Parathyroid adenoma (tissue), 2 donors: ENCODE data around the gene PCDHB1.

Experiments used
- H2AFZ ChIP-seq: fragments of 300-600 bp; sonication (generic); one replicate; pipeline ENCODE4 v1.7.0; 2017; ENCODE audit warnings: antibody characterized with exemption, mild to moderate bottlenecking
- H3K27ac ChIP-seq: fragments of 300-600 bp; sonication (generic); one replicate; pipeline ENCODE4 v1.7.0; 2017
- H3K27me3 ChIP-seq: fragments of 300-600 bp; sonication (generic); one replicate; pipeline ENCODE4 v1.7.0; 2017; ENCODE audit warnings: low read length; ENCODE audit not compliant: control insufficient read depth, insufficient read depth
- H3K36me3 ChIP-seq: fragments of 300-600 bp; sonication (generic); one replicate; pipeline ENCODE4 v1.7.0; 2017; ENCODE audit warnings: low read length; ENCODE audit not compliant: control insufficient read depth, insufficient read depth
- H3K4me1 ChIP-seq: fragments of 300-600 bp; sonication (generic); one replicate; pipeline ENCODE4 v1.7.0; 2017; ENCODE audit warnings: control low read depth
- H3K4me2 ChIP-seq: fragments of 300-600 bp; sonication (generic); one replicate; pipeline ENCODE4 v1.7.0; 2017; ENCODE audit warnings: low read length
- H3K4me3 ChIP-seq: fragments of 300-600 bp; sonication (generic); one replicate; pipeline ENCODE4 v1.7.0; 2017; ENCODE audit warnings: low read depth, low read length
- H3K79me2 ChIP-seq: fragments of 300-600 bp; sonication (generic); one replicate; pipeline ENCODE4 v1.7.0; 2017; ENCODE audit warnings: control low read depth
- H3K9ac ChIP-seq: fragments of 300-600 bp; sonication (generic); one replicate; pipeline ENCODE4 v1.7.0; 2017; ENCODE audit warnings: mild to moderate bottlenecking
- H3K9me3 ChIP-seq: fragments of 300-600 bp; sonication (generic); one replicate; pipeline ENCODE4 v1.7.0; 2017; ENCODE audit warnings: low read length; ENCODE audit not compliant: control insufficient read depth
- TF ChIP-seq, protein P1 (sequence below): fragments of 300-600 bp; sonication (generic); IDR thresholded peaks from one replicate; pipeline ENCODE4 v1.7.0; 2017; ENCODE audit warnings: antibody characterized with exemption, mild to moderate bottlenecking
- donor health status: primary hyperparathyroidism.

Gene PCDHB1

DNA sequence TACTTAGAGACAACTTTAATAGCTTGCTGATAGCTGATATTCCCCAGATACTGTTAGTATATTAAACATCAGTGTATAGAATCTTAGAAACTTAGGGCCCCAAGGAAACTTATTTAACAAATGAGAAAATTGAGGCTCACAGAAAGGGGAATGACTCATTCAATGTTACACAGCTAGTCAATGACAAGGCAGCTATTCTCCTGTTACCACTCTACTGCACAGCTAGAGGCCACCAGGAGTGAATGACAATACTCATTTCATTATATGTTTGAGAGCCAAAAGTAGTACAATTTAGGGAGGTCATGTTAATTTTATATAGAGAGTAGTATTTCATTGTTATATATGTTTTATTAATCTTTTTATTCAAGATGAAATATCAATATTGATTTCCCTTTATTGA, 33.2 kb upstream of the PCDHB1 start:
- Histone ChIP-seq H3K4me3 (no peak overlapping the region), H3K36me3 (no peaks in the 10 kb centered on the region)

DNA sequence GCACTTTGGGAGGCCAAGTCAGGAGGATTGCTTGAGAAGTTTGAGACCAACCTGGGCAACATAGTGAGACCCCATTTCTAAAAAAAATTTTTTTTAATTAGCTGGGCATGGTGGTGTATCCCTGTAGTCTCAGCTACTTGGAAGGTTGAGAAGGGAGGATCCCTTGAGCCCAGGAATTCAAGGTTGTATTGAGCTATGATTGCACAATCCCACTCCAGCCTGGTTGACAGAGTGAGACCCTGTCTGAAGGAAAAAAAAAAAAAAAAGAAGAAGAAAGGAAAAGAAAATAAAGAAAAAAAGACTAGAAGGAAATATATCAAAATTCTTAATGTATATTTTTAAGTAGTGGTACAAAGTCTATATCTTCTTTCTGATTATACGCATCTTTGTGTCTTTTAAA, 28.8 kb upstream of the PCDHB1 start:
- Histone ChIP-seq H3K79me2 (no peaks in the 10 kb centered on the region), H3K27ac (no peak overlapping the region), H3K4me2 (no peak overlapping the region), H2AFZ (no peak overlapping the region), H3K9me3 (no peaks in the 10 kb centered on the region), H3K27me3 (no peaks in the 10 kb centered on the region), H3K9ac (no peak overlapping the region), H3K36me3 (no peaks in the 10 kb centered on the region), H3K4me3 (no peak overlapping the region), H3K4me1 (peaks cover 7% of the 10 kb centered on the region)
- TF ChIP-seq, protein P1, sequence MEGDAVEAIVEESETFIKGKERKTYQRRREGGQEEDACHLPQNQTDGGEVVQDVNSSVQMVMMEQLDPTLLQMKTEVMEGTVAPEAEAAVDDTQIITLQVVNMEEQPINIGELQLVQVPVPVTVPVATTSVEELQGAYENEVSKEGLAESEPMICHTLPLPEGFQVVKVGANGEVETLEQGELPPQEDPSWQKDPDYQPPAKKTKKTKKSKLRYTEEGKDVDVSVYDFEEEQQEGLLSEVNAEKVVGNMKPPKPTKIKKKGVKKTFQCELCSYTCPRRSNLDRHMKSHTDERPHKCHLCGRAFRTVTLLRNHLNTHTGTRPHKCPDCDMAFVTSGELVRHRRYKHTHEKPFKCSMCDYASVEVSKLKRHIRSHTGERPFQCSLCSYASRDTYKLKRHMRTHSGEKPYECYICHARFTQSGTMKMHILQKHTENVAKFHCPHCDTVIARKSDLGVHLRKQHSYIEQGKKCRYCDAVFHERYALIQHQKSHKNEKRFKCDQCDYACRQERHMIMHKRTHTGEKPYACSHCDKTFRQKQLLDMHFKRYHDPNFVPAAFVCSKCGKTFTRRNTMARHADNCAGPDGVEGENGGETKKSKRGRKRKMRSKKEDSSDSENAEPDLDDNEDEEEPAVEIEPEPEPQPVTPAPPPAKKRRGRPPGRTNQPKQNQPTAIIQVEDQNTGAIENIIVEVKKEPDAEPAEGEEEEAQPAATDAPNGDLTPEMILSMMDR, result no peak

More for the DNA sequence above, 33.2 kb upstream of the PCDHB1 start:
- H3K4me1 ChIP-seq, result no peaks in the 10 kb centered on the region
- no peaks in the 10 kb centered on the region for H3K27me3 ChIP-seq
- no peak overlapping the region for H3K4me2 ChIP-seq
- H3K9me3 ChIP-seq, result no peaks in the 10 kb centered on the region
- no peak overlapping the region for H3K27ac ChIP-seq
- TF ChIP-seq, protein P1, result no peak
- H2AFZ ChIP-seq, result no peak overlapping the region
- no peaks in the 10 kb centered on the region for H3K79me2 ChIP-seq
- H3K9ac ChIP-seq, result no peak overlapping the region

DNA sequence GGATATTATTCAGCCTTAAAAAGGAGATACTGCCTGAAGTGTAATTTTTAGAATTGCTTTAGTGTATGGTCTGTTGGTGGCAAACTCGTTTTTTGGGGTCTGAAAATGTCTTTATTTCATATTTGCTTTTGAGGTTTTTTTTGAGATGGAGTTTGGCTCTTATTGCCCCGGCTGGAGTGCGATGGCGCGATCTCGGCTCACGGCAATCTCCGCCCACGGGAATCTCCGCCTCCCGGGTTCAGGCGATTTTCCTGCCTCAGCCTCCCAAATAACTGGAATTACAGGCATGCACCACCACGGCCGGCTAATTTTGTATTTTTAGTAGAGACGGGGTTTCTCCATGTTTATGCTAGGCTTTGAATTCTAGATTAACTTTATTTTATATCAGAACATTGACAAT, 20.2 kb upstream of the PCDHB1 start:
- Histone ChIP-seq H3K9ac (no peak overlapping the region), H3K4me3 (no peak overlapping the region), H3K4me1 (peaks cover 7% of the 10 kb centered on the region), H2AFZ (no peak overlapping the region), H3K27me3 (no peaks in the 10 kb centered on the region), H3K27ac (no peak overlapping the region), H3K79me2 (no peaks in the 10 kb centered on the region), H3K4me2 (no peak overlapping the region), H3K9me3 (no peaks in the 10 kb centered on the region), H3K36me3 (no peaks in the 10 kb centered on the region)
- TF ChIP-seq, protein P1, result no peak

DNA sequence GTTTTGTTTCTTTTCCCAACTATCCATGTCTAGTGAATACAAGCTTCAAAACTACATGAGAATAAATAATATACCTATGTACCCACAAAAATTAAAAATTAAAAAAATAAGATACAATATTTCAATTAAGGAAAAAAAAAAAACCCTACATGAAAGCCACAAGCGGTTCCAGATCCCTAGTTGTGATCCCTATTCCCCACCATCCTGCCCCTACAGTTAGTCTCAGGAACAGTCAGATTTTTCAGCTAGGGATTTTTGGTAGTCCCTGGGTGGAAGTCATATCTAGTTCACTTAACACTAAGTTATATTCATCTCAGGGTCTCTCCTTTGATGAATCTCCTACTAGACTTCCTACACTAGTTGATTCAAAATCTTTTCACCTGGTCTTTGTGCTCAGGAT, 18.5 kb upstream of the PCDHB1 start:
- no peak overlapping the region for H3K4me2 ChIP-seq
- no peaks in the 10 kb centered on the region for H3K9me3 ChIP-seq
- H3K79me2 ChIP-seq, result no peaks in the 10 kb centered on the region
- H2AFZ ChIP-seq, result no peak overlapping the region
- H3K27me3 ChIP-seq, result no peaks in the 10 kb centered on the region
- no peak overlapping the region for H3K9ac ChIP-seq
- no peak overlapping the region for H3K27ac ChIP-seq
- no peak overlapping the region for H3K4me3 ChIP-seq
- no peaks in the 10 kb centered on the region for H3K4me1 ChIP-seq
- TF ChIP-seq, protein P1, result no peak
- H3K36me3 ChIP-seq, result no peaks in the 10 kb centered on the region

DNA sequence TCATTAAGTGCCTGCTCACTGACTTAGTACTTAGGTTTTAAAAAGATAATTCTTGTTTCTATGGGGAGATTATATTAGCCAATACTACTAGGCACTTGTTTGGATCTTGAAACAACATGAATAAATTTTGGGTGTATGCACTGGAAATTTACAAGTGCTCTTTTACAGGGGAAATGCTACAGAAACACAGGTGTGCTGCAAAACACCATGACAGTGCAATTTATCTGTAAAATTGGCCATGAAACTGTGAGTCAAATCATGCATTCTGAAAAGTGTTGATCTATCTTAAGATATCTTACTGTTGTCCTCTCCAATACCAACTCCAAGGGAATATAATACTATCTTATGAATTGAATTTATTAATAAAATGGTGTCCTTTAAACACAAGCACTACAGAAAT, 12.1 kb upstream of the PCDHB1 start:
- Histone ChIP-seq H3K4me3 (no peak overlapping the region), H3K27ac (no peak overlapping the region), H3K27me3 (no peaks in the 10 kb centered on the region), H3K4me1 (peaks cover 8% of the 10 kb centered on the region), H3K9me3 (no peaks in the 10 kb centered on the region), H3K9ac (no peak overlapping the region), H3K4me2 (no peak overlapping the region), H2AFZ (no peak overlapping the region), H3K79me2 (no peaks in the 10 kb centered on the region), H3K36me3 (no peaks in the 10 kb centered on the region)
- TF ChIP-seq, protein P1, result no peak
